ENCODE measurements around the gene FAM171A2.

DNA sequence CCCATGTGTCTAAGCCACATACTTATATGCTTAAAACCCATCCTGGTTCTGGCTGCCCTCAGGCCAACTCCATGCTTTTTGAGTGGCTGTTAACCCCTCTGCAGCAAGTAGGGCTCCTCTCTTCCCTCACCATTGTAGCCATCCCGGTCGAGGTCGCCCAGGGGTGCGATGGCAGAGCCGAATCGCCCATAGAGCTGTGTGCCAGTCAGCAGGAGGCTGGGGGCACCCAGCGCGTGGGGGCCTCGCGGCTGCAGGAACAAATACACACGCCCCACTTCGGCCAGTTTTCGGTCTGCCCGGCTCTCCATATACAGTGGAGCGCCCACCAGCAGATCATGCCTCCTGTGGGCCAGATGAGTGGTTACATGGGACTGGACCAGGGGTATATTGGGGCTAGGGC lies 19.7 kb upstream of the FAM171A2 start:
- TF ChIP-seq GATA2 (IDR thresholded peaks at IDR 0.05; ENCODE audit: low read depth, low read length): no peak
- TF ChIP-seq GATA3 (IDR thresholded peaks at IDR 0.05; ENCODE audit: low read depth, low read length): no peak

Data from SH-SY5Y (cell line).